GM12878 (cell line): ENCODE data around the gene GTF2IRD1. TPM values are rescaled to one million over a fixed set of nuclear protein-coding genes. Genes with fewer than 3 reads are reported as not detected.

Experiments
- ATAC-seq: fragments of 200-7000 bp; cut with Tn5 transposase; 3 replicates; pipeline ENCODE4 v1.9.1; 2020; ENCODE audit warnings: mild to moderate bottlenecking, moderate library complexity
- BruUV-seq: library from RNA; stranded (reverse); fragments of 400-500 nt; replicated peaks from 2 replicates; lab custom pipeline; 2021; lab: Mats Ljungman, UMichigan
- CTCF ChIA-PET: fragments of 300-600 bp; sonication (Branson Sonifier 250); formaldehyde crosslinking; extraction: SDS; loops from one replicate; lab custom pipeline; 2021; ENCODE audit warnings: inconsistent platforms; lab: Yijun Ruan, JAX
- POLR2A ChIA-PET: fragments of 350-600 bp; formaldehyde crosslinking; extraction: SDS; loops from one replicate; lab custom pipeline; 2021; ENCODE audit warnings: inconsistent platforms; lab: Charles Lee
- RAD21 ChIA-PET: fragments of 300-600 bp; sonication (Branson Sonifier 250); formaldehyde crosslinking; loops from one replicate; lab custom pipeline; 2023; ENCODE audit warnings: antibody characterized with exemption; ENCODE audit not compliant: unreplicated experiment; lab: Charles Lee
- SMC1A ChIA-PET: fragments of 300-600 bp; sonication (Branson Sonifier 250); formaldehyde crosslinking; loops from one replicate; lab custom pipeline; 2023; ENCODE audit not compliant: unreplicated experiment, uncharacterized antibody; lab: Charles Lee
- DNase-seq: peaks from one replicate; pipeline ENCODE4 v3.0.0-alpha.2; 2011; ENCODE audit warnings: low read depth, low spot score
- FAIRE-seq: peaks from 3 replicates; lab custom pipeline; 2011; peaks lifted over from hg19 to GRCh38; lab: Jason Lieb, UNC
- H2AFZ ChIP-seq: 2 replicates; pipeline ENCODE4 v1.6.0; 2011; ENCODE audit warnings: low read depth, low read length, control low read depth; ENCODE audit not compliant: control insufficient read depth
- H3K27ac ChIP-seq: 2 replicates; pipeline ENCODE4 v1.5.1; 2011; ENCODE audit warnings: control low read depth; ENCODE audit not compliant: control insufficient read depth, insufficient read depth
- H3K27me3 ChIP-seq, 2 experiments: replicated peaks in 1 of 2; 2 replicates each; pipeline versions ENCODE4 v1.6.0 to v1.6.1; 2011; ENCODE audit warnings: low read length in 1 of 2; ENCODE audit not compliant: control insufficient read depth in 2 of 2, insufficient read depth in 2 of 2
- H3K36me3 ChIP-seq, 2 experiments: 2 replicates each; pipeline ENCODE4 v1.5.1; 2011; ENCODE audit warnings: low read length in 1 of 2; ENCODE audit not compliant: control insufficient read depth in 2 of 2, insufficient read depth in 2 of 2
- H3K4me1 ChIP-seq: 2 replicates; pipeline ENCODE4 v1.6.1; 2011; ENCODE audit warnings: mild to moderate bottlenecking, low read length, moderate library complexity, mixed read lengths; ENCODE audit not compliant: control insufficient read depth, insufficient read depth
- H3K4me2 ChIP-seq: 2 replicates; pipeline ENCODE4 v1.6.0; 2011; ENCODE audit warnings: control low read depth; ENCODE audit not compliant: control insufficient read depth, insufficient read depth
- H3K4me3 ChIP-seq: fragments of 200-600 bp; sonication (generic); 2 replicates; pipeline ENCODE4 v1.5.1; 2016
- H3K79me2 ChIP-seq: 2 replicates; pipeline ENCODE4 v1.6.0; 2011; ENCODE audit warnings: low read length; ENCODE audit not compliant: control insufficient read depth, insufficient read depth
- H3K9ac ChIP-seq: 2 replicates; pipeline ENCODE4 v1.8.0; 2011; ENCODE audit warnings: low read length, control low read depth, mixed read lengths; ENCODE audit not compliant: control insufficient read depth, insufficient read depth
- H3K9me3 ChIP-seq: replicated peaks from 3 replicates; pipeline ENCODE4 v1.5.1; 2011; ENCODE audit warnings: mild to moderate bottlenecking, low read length; ENCODE audit not compliant: control insufficient read depth, insufficient read depth
- H4K20me1 ChIP-seq: 2 replicates; pipeline ENCODE4 v1.6.0; 2011; ENCODE audit not compliant: control insufficient read depth, insufficient read depth
- ASH2L ChIP-seq: fragments of 300-600, 200-600 bp; sonication (generic); IDR thresholded peaks from 2 replicates; pipeline ENCODE4 v1.6.1; 2017; ENCODE audit warnings: low read depth, mild to moderate bottlenecking, borderline replicate concordance
- CBFB ChIP-seq: IDR thresholded peaks from 2 replicates; pipeline ENCODE4 v1.6.1; 2016; ENCODE audit warnings: antibody characterized with exemption, low read depth
- CBX3 ChIP-seq: fragments of 200-600 bp; sonication (generic); IDR thresholded peaks from 2 replicates; pipeline ENCODE4 v1.6.1; 2016; ENCODE audit warnings: low read depth, borderline replicate concordance
- GABPA ChIP-seq: IDR thresholded peaks from 2 replicates; pipeline ENCODE4 v1.6.1; 2014; ENCODE audit warnings: antibody characterized with exemption, low read depth, mild to moderate bottlenecking, inconsistent platforms
- MLLT1 ChIP-seq: fragments of 450-650 bp; IDR thresholded peaks from 2 replicates; pipeline ENCODE4 v1.6.1; 2016; ENCODE audit warnings: mild to moderate bottlenecking
- MYB ChIP-seq: fragments of 150-350 bp; IDR thresholded peaks from 2 replicates; pipeline ENCODE4 v1.6.1; 2014; ENCODE audit warnings: mild to moderate bottlenecking, low read depth, low read length, borderline replicate concordance
- NBN ChIP-seq: fragments of 450-650 bp; IDR thresholded peaks from 2 replicates; pipeline ENCODE4 v1.6.1; 2016
- NFXL1 ChIP-seq: fragments of 450-650 bp; IDR thresholded peaks from 2 replicates; pipeline ENCODE4 v1.6.1; 2017; ENCODE audit warnings: antibody characterized with exemption, mild to moderate bottlenecking, borderline replicate concordance
- NFYA ChIP-seq: IDR thresholded peaks from 2 replicates; pipeline ENCODE4 v1.6.1; 2011; ENCODE audit warnings: low read depth, mild to moderate bottlenecking, low read length, improper control_type of control experiment, borderline replicate concordance
- POU2F2 ChIP-seq: IDR thresholded peaks from 3 replicates; pipeline ENCODE4 v1.6.1; 2011; ENCODE audit warnings: low read depth, mild to moderate bottlenecking, low read length, borderline replicate concordance
- RAD21 ChIP-seq: IDR thresholded peaks from 2 replicates; pipeline ENCODE4 v1.6.1; 2011; ENCODE audit warnings: mild to moderate bottlenecking, low read depth, low read length, moderate library complexity; ENCODE audit not compliant: insufficient read depth
- RAD51 ChIP-seq: fragments of 450-650 bp; IDR thresholded peaks from 2 replicates; pipeline ENCODE4 v1.6.1; 2016; ENCODE audit warnings: moderate library complexity, mild to moderate bottlenecking, inconsistent platforms
- SMAD5 ChIP-seq: IDR thresholded peaks from 2 replicates; pipeline ENCODE4 v1.6.1; 2016; ENCODE audit warnings: antibody characterized with exemption, low read depth
- SUZ12 ChIP-seq: fragments of 200-600 bp; sonication (generic); IDR thresholded peaks from one replicate; pipeline ENCODE4 v1.6.1; 2018; ENCODE audit warnings: antibody characterized with exemption, mild to moderate bottlenecking; ENCODE audit not compliant: unreplicated experiment
- ZNF274 ChIP-seq: IDR thresholded peaks from one replicate; pipeline ENCODE4 v1.8.0; 2011; ENCODE audit not compliant: insufficient read length, insufficient read depth
- ZNF622 ChIP-seq: fragments of 450-650 bp; IDR thresholded peaks from 2 replicates; pipeline ENCODE4 v1.6.1; 2017; ENCODE audit warnings: mild to moderate bottlenecking, inconsistent platforms
- WGBS: methylation state at CpG from one replicate; pipeline ENCODE4 v1.1.6; 2016; ENCODE audit warnings: low lambda C conversion rate; ENCODE audit not compliant: insufficient replicate concordance, insufficient coverage; ENCODE audit errors: missing lambda C conversion rate; 5-methylcytosine and 5-hydroxymethylcytosine counted together
- in situ Hi-C: fragments of 300-500 bp; cut with MboI; formaldehyde crosslinking; loops from 9 replicates; pipeline ENCODE4 v1.14.3; 2018; ENCODE audit warnings: mixed read lengths
- intact Hi-C: fragments of 100-400 bp; cut with micrococcal nuclease; formaldehyde crosslinking; loops from one replicate; pipeline ENCODE4 v1.14.2; 2022; ENCODE audit not compliant: unreplicated experiment
- polyA plus RNA-seq, 11 experiments: library from polyadenylated mRNA; depleted of rRNA in 4 of 11; unstranded in 6 of 11; stranded (reverse) in 5 of 11; fragments of >200 nt; fragmentation: Nextera tagmentation in 4 of 11; fragmentation: Illumina TruSeq in 1 of 11; extraction: Ambion mirVana in 4 of 11; extraction: Trizol in 1 of 11; gene quantifications; 1 replicate in 1 of 11; 2 replicates in 10 of 11; pipeline versions ENCODE4 v1.2.1 to v1.2.3, GENCODE V29; 2011 to 2016; ENCODE audit warnings: inconsistent platforms in 2 of 11, missing spikeins in 2 of 11, low read depth in 1 of 11
- total RNA-seq, 4 experiments: library from RNA; depleted of rRNA in 3 of 4; stranded (reverse); fragments of >200 nt in 3 of 4; fragmentation: Illumina TruSeq in 1 of 4; extraction: Trizol in 1 of 4; gene quantifications; 2 replicates each; pipeline versions ENCODE4 v1.2.1 to v1.2.3, GENCODE V29; 2013 to 2021

Gene GTF2IRD1
- total and polyA plus RNA-seq, 10 of the 15 experiments (the other 5 are each of a cell fraction or from before 2014, with no cell fraction given): 0.48 to 3.0 (median 1.3) TPM

DNA sequence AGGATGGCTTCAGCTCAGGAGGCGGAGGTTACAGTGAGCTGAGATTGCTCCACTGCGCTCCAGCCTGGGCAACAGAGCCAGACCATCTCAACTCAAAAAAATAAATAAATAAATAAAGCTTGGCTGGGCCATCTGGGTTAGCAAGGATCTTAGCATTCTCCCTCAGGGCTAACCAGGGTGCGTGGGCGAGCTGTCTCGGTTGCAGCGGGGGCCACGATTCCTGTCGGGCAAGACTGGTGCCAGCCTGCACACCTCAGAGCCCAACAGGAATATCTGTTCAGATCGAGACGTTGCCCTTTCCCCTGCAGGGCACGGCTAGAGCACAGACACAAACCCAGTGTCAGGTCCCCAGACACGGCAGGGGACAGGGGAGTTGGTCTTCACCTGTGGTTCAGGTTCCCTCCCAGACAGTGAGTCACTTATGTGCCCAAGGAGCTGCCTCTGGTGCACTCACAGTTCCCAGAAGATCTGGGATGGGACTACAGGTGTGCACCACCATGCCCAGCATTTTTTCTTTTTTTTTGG is 128.3 kb downstream of the GTF2IRD1 start:
- no peak for ATAC-seq
- no peak for FAIRE-seq
- no peak for DNase-seq
- Histone ChIP-seq H3K79me2 (no peaks in the 10 kb centered on the region), H3K4me1 (peaks cover 11% of the 10 kb centered on the region), H3K9ac (no peak overlapping the region), H3K9me3 (no peaks in the 10 kb centered on the region), H3K4me2 (no peak overlapping the region), H3K4me3 (no peak overlapping the region), H2AFZ (no peak overlapping the region), H3K27me3 (no peaks in the 10 kb centered on the region), H3K36me3 (no peaks in the 10 kb centered on the region), H3K27ac (no peak overlapping the region), H4K20me1 (no peaks in the 10 kb centered on the region)
- CTCF ChIA-PET: interaction anchor here (1.5 kb wide), 2 partner anchors 11 to 16 kb away, joined by 4 to 9 read pairs; no protein-coding TSS in a partner anchor
- WGBS: 66% methylated on average over 12 of the region's 12 CpGs
- SMC1A ChIA-PET: interaction anchor here (0.9 to 1.9 kb wide), 2 partner anchors 11 to 13 kb away, joined by 3 to 6 read pairs; no protein-coding TSS in a partner anchor
- in situ Hi-C loops: no loop called here
- intact Hi-C loops: no loop called here
- no peak for TF ChIP-seq NFXL1
- no peak for TF ChIP-seq ZNF622
- no peak for TF ChIP-seq NFYA
- TF ChIP-seq ASH2L: no peak
- no peak for TF ChIP-seq RAD51
- no peak for TF ChIP-seq POU2F2
- no peak for TF ChIP-seq CBX3
- no peak for TF ChIP-seq NBN
- no peak for TF ChIP-seq RAD21
- no peak for TF ChIP-seq MLLT1
- no peak for TF ChIP-seq CBFB
- TF ChIP-seq SMAD5: no peak
- no peak for TF ChIP-seq GABPA
- TF ChIP-seq ZNF274: no peak
- no peak for TF ChIP-seq SUZ12
- no peak for TF ChIP-seq MYB
- no TSS peak for BruUV-seq
- POLR2A ChIA-PET: interaction anchor here (0.6 kb wide), 1 partner anchor 76 kb away, joined by 4 read pairs; the partner anchor contains the start of gene GTF2I
- RAD21 ChIA-PET: no interaction called here
